Measurements from ENCODE around the gene NAGA.

- TF ChIP-seq PPARA (CRISPR knock-in tag; IDR thresholded peaks at IDR 0.05; ENCODE audit: borderline replicate concordance): no peak
- no peak for TF ChIP-seq ISL1 (CRISPR knock-in tag; IDR thresholded peaks at IDR 0.05)
- no peak for TF ChIP-seq ESRRG (CRISPR knock-in tag; IDR thresholded peaks at IDR 0.05)
- no peak for TF ChIP-seq CSRNP3 (CRISPR knock-in tag; IDR thresholded peaks at IDR 0.05)
- no peak for TF ChIP-seq BACH2 (CRISPR knock-in tag; IDR thresholded peaks at IDR 0.05; ENCODE audit: borderline replicate concordance)
- no peak for TF ChIP-seq RARB (CRISPR knock-in tag; IDR thresholded peaks at IDR 0.05)
- TF ChIP-seq, protein P1, sequence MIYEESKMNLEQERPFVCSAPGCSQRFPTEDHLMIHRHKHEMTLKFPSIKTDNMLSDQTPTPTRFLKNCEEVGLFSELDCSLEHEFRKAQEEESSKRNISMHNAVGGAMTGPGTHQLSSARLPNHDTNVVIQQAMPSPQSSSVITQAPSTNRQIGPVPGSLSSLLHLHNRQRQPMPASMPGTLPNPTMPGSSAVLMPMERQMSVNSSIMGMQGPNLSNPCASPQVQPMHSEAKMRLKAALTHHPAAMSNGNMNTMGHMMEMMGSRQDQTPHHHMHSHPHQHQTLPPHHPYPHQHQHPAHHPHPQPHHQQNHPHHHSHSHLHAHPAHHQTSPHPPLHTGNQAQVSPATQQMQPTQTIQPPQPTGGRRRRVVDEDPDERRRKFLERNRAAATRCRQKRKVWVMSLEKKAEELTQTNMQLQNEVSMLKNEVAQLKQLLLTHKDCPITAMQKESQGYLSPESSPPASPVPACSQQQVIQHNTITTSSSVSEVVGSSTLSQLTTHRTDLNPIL (CRISPR knock-in tag; IDR thresholded peaks at IDR 0.05; ENCODE audit: low read depth): no peak
- TF ChIP-seq, protein P2, sequence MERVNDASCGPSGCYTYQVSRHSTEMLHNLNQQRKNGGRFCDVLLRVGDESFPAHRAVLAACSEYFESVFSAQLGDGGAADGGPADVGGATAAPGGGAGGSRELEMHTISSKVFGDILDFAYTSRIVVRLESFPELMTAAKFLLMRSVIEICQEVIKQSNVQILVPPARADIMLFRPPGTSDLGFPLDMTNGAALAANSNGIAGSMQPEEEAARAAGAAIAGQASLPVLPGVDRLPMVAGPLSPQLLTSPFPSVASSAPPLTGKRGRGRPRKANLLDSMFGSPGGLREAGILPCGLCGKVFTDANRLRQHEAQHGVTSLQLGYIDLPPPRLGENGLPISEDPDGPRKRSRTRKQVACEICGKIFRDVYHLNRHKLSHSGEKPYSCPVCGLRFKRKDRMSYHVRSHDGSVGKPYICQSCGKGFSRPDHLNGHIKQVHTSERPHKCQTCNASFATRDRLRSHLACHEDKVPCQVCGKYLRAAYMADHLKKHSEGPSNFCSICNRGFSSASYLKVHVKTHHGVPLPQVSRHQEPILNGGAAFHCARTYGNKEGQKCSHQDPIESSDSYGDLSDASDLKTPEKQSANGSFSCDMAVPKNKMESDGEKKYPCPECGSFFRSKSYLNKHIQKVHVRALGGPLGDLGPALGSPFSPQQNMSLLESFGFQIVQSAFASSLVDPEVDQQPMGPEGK (CRISPR knock-in tag; IDR thresholded peaks at IDR 0.05; ENCODE audit: borderline replicate concordance): no peak
- no peak for TF ChIP-seq ZC3H10 (CRISPR knock-in tag; IDR thresholded peaks at IDR 0.05)
- no peak for TF ChIP-seq ZNF565 (CRISPR knock-in tag; conservative IDR thresholded peaks at IDR 0.05; ENCODE audit: low read depth)
- TF ChIP-seq OSR1 (CRISPR knock-in tag; IDR thresholded peaks at IDR 0.05): no peak
- TF ChIP-seq ZFP30 (CRISPR knock-in tag; IDR thresholded peaks at IDR 0.05): no peak
- TF ChIP-seq TSHZ2 (CRISPR knock-in tag; IDR thresholded peaks at IDR 0.05): no peak
These were observed 54.5 kb downstream of the NAGA start for GRCh38 chr22:42016111-42016510.

All from SK-N-SH treated with all-trans-retinoic acid at 6 μM for 48 hours (cell line).